Forelimb muscle (tissue), 1 donor: ENCODE results near the gene MST1. TPM values are rescaled to one million over a fixed set of nuclear protein-coding genes. Genes with fewer than 3 reads are reported as not detected.

Experiments
- DNase-seq: peaks from one replicate; pipeline ENCODE4 v3.0.0-alpha.2; 2013; ENCODE audit warnings: low read depth
- polyA plus RNA-seq: library from polyadenylated mRNA; unstranded; fragments of 120-200 nt; gene quantifications from one replicate; pipeline ENCODE4 v1.2.1, GENCODE V29; 2013; ENCODE audit not compliant: insufficient read length

The MST1 gene
- polyA plus RNA-seq, 1 donor = 8.6 TPM

- DNase-seq = no peak
Observed at GRCh38 chr3:49656541-49657112, 32.6 kb downstream of the MST1 start.

- DNase-seq = no peak
Observed at GRCh38 chr3:49655731-49656285, 33.5 kb downstream of the MST1 start.

GRCh38 chr3:49654955-49655556 is 34.2 kb downstream of the MST1 start:
- DNase-seq = no peak

GRCh38 chr3:49654176-49654825 is 35.0 kb downstream of the MST1 start:
- no peak for DNase-seq

- no peak for DNase-seq
Observed at GRCh38 chr3:49653621-49654020, 35.7 kb downstream of the MST1 start.

- DNase-seq = no peak
Observed at GRCh38 chr3:49652903-49653415, 36.3 kb downstream of the MST1 start.

GRCh38 chr3:49652218-49652902 is 36.9 kb downstream of the MST1 start:
- no peak for DNase-seq

- DNase-seq = no peak
Observed at GRCh38 chr3:49650637-49651036, 38.6 kb downstream of the MST1 start.

- DNase-seq = no peak
Observed at GRCh38 chr3:49650177-49650576, 39.1 kb downstream of the MST1 start.

- DNase-seq = no peak
Observed at GRCh38 chr3:49649576-49649975, 39.7 kb downstream of the MST1 start.

- DNase-seq = no peak
Observed at GRCh38 chr3:49648354-49649019, 40.8 kb downstream of the MST1 start.

GRCh38 chr3:49647741-49648140 is 41.5 kb downstream of the MST1 start:
- DNase-seq = no peak

GRCh38 chr3:49646236-49646635 is 43.0 kb downstream of the MST1 start:
- no peak for DNase-seq

GRCh38 chr3:49644684-49645083 is 44.6 kb downstream of the MST1 start:
- DNase-seq = no peak

- no peak for DNase-seq
Observed at GRCh38 chr3:49642708-49643145, 46.5 kb downstream of the MST1 start.

GRCh38 chr3:49641921-49642707 is 47.2 kb downstream of the MST1 start:
- no peak for DNase-seq

- no peak for DNase-seq
Observed at GRCh38 chr3:49641292-49641691, 48.0 kb downstream of the MST1 start.

GRCh38 chr3:49639551-49639950 is 49.7 kb downstream of the MST1 start:
- DNase-seq = no peak

GRCh38 chr3:49638445-49638844 is 50.8 kb downstream of the MST1 start:
- no peak for DNase-seq

GRCh38 chr3:49636883-49637609 is 52.2 kb downstream of the MST1 start:
- no peak for DNase-seq
